Measurements from ENCODE around the gene PLA2G4F.

DNA sequence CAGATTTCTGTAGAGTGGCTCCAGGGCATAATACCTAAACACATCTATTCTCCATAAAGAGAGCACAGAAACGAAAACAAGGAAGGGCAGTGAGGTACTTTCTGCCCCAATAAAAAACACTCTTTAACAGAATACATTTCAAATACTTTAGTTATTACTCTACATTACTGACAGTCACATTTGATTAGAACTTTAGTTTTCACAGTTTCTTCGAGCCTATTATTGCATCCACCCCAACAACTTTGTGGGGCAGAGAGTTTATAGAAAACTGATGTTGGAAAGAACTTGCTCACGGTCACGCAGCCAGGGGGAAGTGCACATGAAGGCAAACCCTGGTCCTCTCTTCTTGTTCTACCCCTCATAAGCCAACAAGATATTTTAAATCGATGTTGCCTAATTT, 42.7 kb upstream of the PLA2G4F start:
- TF ChIP-seq POLR2A (IDR thresholded peaks at IDR 0.05), result no peak
- TF ChIP-seq CTCF (IDR thresholded peaks at IDR 0.05), result no peak
- TF ChIP-seq EP300 (IDR thresholded peaks at IDR 0.05), result no peak

All from tibial nerve (tissue), 4 donors.